WTC11 (cell line): ENCODE measurements around the gene KAT7. TPM values are rescaled to one million over a fixed set of nuclear protein-coding genes. Genes with fewer than 3 reads are reported as not detected.

ENCODE experiments used
- ATAC-seq: fragments of 200-7000 bp; cut with Tn5 transposase; 2 replicates; pipeline ENCODE4 v1.10.0; 2021; ENCODE audit warnings: mild to moderate bottlenecking, moderate library complexity
- CTCF ChIA-PET: fragments of 300-600 bp; sonication (Branson Sonifier 250); formaldehyde crosslinking; loops from one replicate; lab custom pipeline; 2021; ENCODE audit warnings: antibody characterized with exemption; lab: Charles Lee
- POLR2A ChIA-PET: fragments of 350-600 bp; sonication (Branson Sonifier 250); formaldehyde crosslinking; loops from one replicate; lab custom pipeline; 2021; ENCODE audit warnings: antibody characterized with exemption; lab: Charles Lee
- DNase-seq: peaks from one replicate; pipeline ENCODE4 v3.0.0; 2021; ENCODE audit warnings: low spot score
- H3K27ac Mint-ChIP-seq: 2 replicates; pipeline ENCODE4 v1.8.0; 2021; ENCODE audit warnings: mixed read lengths
- H3K27me3 Mint-ChIP-seq: 2 replicates; pipeline ENCODE4 v1.8.0; 2021; ENCODE audit warnings: low read depth, mild to moderate bottlenecking, moderate library complexity, mixed read lengths
- H3K36me3 Mint-ChIP-seq: 2 replicates; pipeline ENCODE4 v1.8.0; 2021; ENCODE audit warnings: mixed read lengths
- H3K4me1 Mint-ChIP-seq: 2 replicates; pipeline ENCODE4 v1.8.0; 2022; ENCODE audit warnings: mixed read lengths
- H3K4me3 Mint-ChIP-seq: 2 replicates; pipeline ENCODE4 v1.8.0; 2021; ENCODE audit warnings: mild to moderate bottlenecking, moderate library complexity, mixed read lengths
- H3K9me3 Mint-ChIP-seq: 2 replicates; pipeline ENCODE4 v1.8.0; 2021; ENCODE audit warnings: mixed read lengths
- CDX4 ChIP-seq: fragments of 250-450 bp; sonication (Bioruptor Pico); IDR thresholded peaks from 2 replicates; pipeline ENCODE4 v1.9.0; 2021; ENCODE audit warnings: moderate library complexity, mild to moderate bottlenecking, inconsistent platforms, borderline replicate concordance
- CTCF ChIP-seq: fragments of 200-600 bp; IDR thresholded peaks from 2 replicates; pipeline ENCODE4 v1.8.0; 2022; ENCODE audit warnings: antibody characterized with exemption
- E2F1 ChIP-seq: sonication (generic); formaldehyde crosslinking; IDR thresholded peaks from 2 replicates; pipeline ENCODE4 v1.8.0; 2022; ENCODE audit warnings: mild to moderate bottlenecking, missing genetic modification reagents
- ELF4 ChIP-seq: sonication (generic); formaldehyde crosslinking; IDR thresholded peaks from 2 replicates; pipeline ENCODE4 v1.8.1; 2022; ENCODE audit warnings: low read depth, mild to moderate bottlenecking, moderate library complexity, missing genetic modification reagents
- ERG ChIP-seq: fragments of 250-450 bp; sonication (Bioruptor Pico); IDR thresholded peaks from 2 replicates; pipeline ENCODE4 v1.8.0; 2021; ENCODE audit warnings: mild to moderate bottlenecking
- FOXP1 ChIP-seq: sonication (generic); formaldehyde crosslinking; IDR thresholded peaks from 2 replicates; pipeline ENCODE4 v1.8.0; 2022; ENCODE audit warnings: missing genetic modification reagents, mild to moderate bottlenecking, moderate library complexity, borderline replicate concordance
- HMGA2 ChIP-seq: fragments of 250-450 bp; sonication (Bioruptor Pico); IDR thresholded peaks from 2 replicates; pipeline ENCODE4 v1.4.0; 2021; ENCODE audit warnings: mild to moderate bottlenecking, moderate library complexity
- IRF1 ChIP-seq: sonication (generic); formaldehyde crosslinking; IDR thresholded peaks from 2 replicates; pipeline ENCODE4 v1.8.0; 2023; ENCODE audit warnings: missing genetic modification reagents
- IRF2 ChIP-seq: sonication (generic); formaldehyde crosslinking; IDR thresholded peaks from 2 replicates; pipeline ENCODE4 v1.8.0; 2022; ENCODE audit warnings: low read depth, missing genetic modification reagents, borderline replicate concordance
- MAX ChIP-seq: sonication (generic); formaldehyde crosslinking; IDR thresholded peaks from 2 replicates; pipeline ENCODE4 v1.8.0; 2022; ENCODE audit warnings: mild to moderate bottlenecking, missing genetic modification reagents
- NR3C1 ChIP-seq: sonication (generic); formaldehyde crosslinking; conservative IDR thresholded peaks from 2 replicates; pipeline ENCODE4 v1.8.1; 2023; ENCODE audit warnings: low read depth, mild to moderate bottlenecking, missing genetic modification reagents
- PRDM15 ChIP-seq: sonication (generic); formaldehyde crosslinking; IDR thresholded peaks from 2 replicates; pipeline ENCODE4 v1.8.0; 2022; ENCODE audit warnings: missing genetic modification reagents
- SMAD3 ChIP-seq: sonication (generic); formaldehyde crosslinking; IDR thresholded peaks from 2 replicates; pipeline ENCODE4 v1.8.0; 2022; ENCODE audit warnings: missing genetic modification reagents, mild to moderate bottlenecking, borderline replicate concordance
- TCF7 ChIP-seq: sonication (generic); formaldehyde crosslinking; IDR thresholded peaks from 2 replicates; pipeline ENCODE4 v1.8.0; 2022; ENCODE audit warnings: mild to moderate bottlenecking, low read depth, missing genetic modification reagents, moderate library complexity
- USF2 ChIP-seq: sonication (generic); formaldehyde crosslinking; IDR thresholded peaks from 2 replicates; pipeline ENCODE4 v1.8.1; 2023; ENCODE audit warnings: mild to moderate bottlenecking, missing genetic modification reagents, moderate library complexity
- ZNF232 ChIP-seq: sonication (generic); formaldehyde crosslinking; IDR thresholded peaks from 2 replicates; pipeline ENCODE4 v1.8.0; 2022; ENCODE audit warnings: mild to moderate bottlenecking, missing genetic modification reagents
- ZNF396 ChIP-seq: fragments of 250-450 bp; sonication (Bioruptor Pico); IDR thresholded peaks from 2 replicates; pipeline ENCODE4 v1.8.0; 2021; ENCODE audit warnings: mild to moderate bottlenecking, moderate library complexity, borderline replicate concordance
- ZNF423 ChIP-seq: fragments of 250-450 bp; sonication (Bioruptor Pico); IDR thresholded peaks from 2 replicates; pipeline ENCODE4 v2.1.2; 2022; ENCODE audit warnings: mild to moderate bottlenecking, moderate library complexity
- ZNF512 ChIP-seq: sonication (generic); formaldehyde crosslinking; IDR thresholded peaks from 2 replicates; pipeline ENCODE4 v1.8.1; 2022; ENCODE audit warnings: missing genetic modification reagents, borderline replicate concordance
- ZNF532 ChIP-seq: fragments of 250-450 bp; sonication (Bioruptor Pico); IDR thresholded peaks from 2 replicates; pipeline ENCODE4 v1.9.0; 2021; ENCODE audit warnings: mild to moderate bottlenecking, borderline replicate concordance
- total RNA-seq: library from RNA; stranded (reverse); gene quantifications from 3 replicates; pipeline ENCODE4 v1.2.3, GENCODE V29; 2021

Gene KAT7
- total RNA-seq, 1 experiment from 2014 or later, result 199 TPM

- Mint-ChIP-seq H3K4me3 (no peak overlapping the region), H3K27me3 (peaks cover 56% of the 10 kb centered on the region)
- CTCF ChIA-PET, result interaction anchor here (0.5 to 6.4 kb wide), 3 partner anchors 23 to 241 kb away, joined by 3 to 58 read pairs (median 4); partner anchors contain the start of gene DLX3
Observed at GRCh38 chr17:49853470-49854015, 65.1 kb downstream of the KAT7 start.

More at GRCh38 chr17:49853470-49854015, 65.1 kb downstream of the KAT7 start:
- POLR2A ChIA-PET, result no interaction called here
- ATAC-seq, result no peak
- no peak for TF ChIP-seq USF2
- TF ChIP-seq HMGA2 (CRISPR knock-in tag), result no peak
- no peak for TF ChIP-seq IRF2
- no peak for TF ChIP-seq ZNF512 (CRISPR knock-in tag)
- TF ChIP-seq CDX4 (CRISPR knock-in tag), result no peak
- TF ChIP-seq ZNF423 (CRISPR knock-in tag), result no peak
- no peak for TF ChIP-seq ELF4 (CRISPR knock-in tag)
- TF ChIP-seq PRDM15, result no peak
- no peak for TF ChIP-seq FOXP1 (CRISPR knock-in tag)
- no peak for TF ChIP-seq MAX (CRISPR knock-in tag)
- TF ChIP-seq IRF1 (CRISPR knock-in tag), result no peak
- TF ChIP-seq ERG (CRISPR knock-in tag), result no peak
- TF ChIP-seq SMAD3 (CRISPR knock-in tag), result no peak
- no peak for TF ChIP-seq ZNF532
- no peak for TF ChIP-seq ZNF396
- no peak for TF ChIP-seq ZNF232 (CRISPR knock-in tag)
- TF ChIP-seq TCF7 (CRISPR knock-in tag), result no peak
- TF ChIP-seq NR3C1 (CRISPR knock-in tag), result no peak
- TF ChIP-seq E2F1 (CRISPR knock-in tag), result no peak
- TF ChIP-seq CTCF, result no peak
- H3K9me3 Mint-ChIP-seq, result no peaks in the 10 kb centered on the region
- DNase-seq, result no peak
- no peak overlapping the region for H3K27ac Mint-ChIP-seq
- no peaks in the 10 kb centered on the region for H3K36me3 Mint-ChIP-seq
- peaks cover 14% of the 10 kb centered on the region for H3K4me1 Mint-ChIP-seq
